HepG2 (cell line): ENCODE measurements around the gene CUL5. TPM values are rescaled to one million over a fixed set of nuclear protein-coding genes. Genes with fewer than 3 reads are reported as not detected.

Source experiments
- AGO2 ChIP-seq: fragments of 200-400 bp; formaldehyde crosslinking; optimal IDR thresholded peaks from 2 replicates; pipeline ENCODE3; 2017; ENCODE audit warnings: mild to moderate bottlenecking, low read depth, low read length, moderate library complexity
- ERF ChIP-seq: IDR thresholded peaks from 2 replicates; pipeline ENCODE4 v1.6.1; 2018; ENCODE audit warnings: missing biosample characterization, missing genetic modification reagents
- FOSL1 ChIP-seq: sonication (generic); formaldehyde crosslinking; IDR thresholded peaks from 2 replicates; pipeline ENCODE4 v1.9.0; 2021; ENCODE audit warnings: missing genetic modification reagents, borderline replicate concordance
- MNT ChIP-seq: fragments of 450-650 bp; IDR thresholded peaks from 2 replicates; pipeline ENCODE4 v1.6.1; 2016
- PREB ChIP-seq: sonication (generic); formaldehyde crosslinking; IDR thresholded peaks from 2 replicates; pipeline ENCODE4 v1.4.0; 2020; ENCODE audit warnings: missing genetic modification reagents
- RBAK ChIP-seq: sonication (generic); formaldehyde crosslinking; IDR thresholded peaks from 2 replicates; pipeline ENCODE4 v1.5.1; 2020; ENCODE audit warnings: mild to moderate bottlenecking, missing genetic modification reagents
- RXRA ChIP-seq: sonication (generic); formaldehyde crosslinking; IDR thresholded peaks from 2 replicates; pipeline ENCODE4 v1.5.1; 2020; ENCODE audit warnings: missing genetic modification reagents
- THAP9 ChIP-seq: sonication (generic); formaldehyde crosslinking; IDR thresholded peaks from 2 replicates; pipeline ENCODE4; 2020; ENCODE audit warnings: missing genetic modification reagents, mild to moderate bottlenecking, borderline replicate concordance
- TMF1 ChIP-seq: sonication (generic); formaldehyde crosslinking; IDR thresholded peaks from 2 replicates; pipeline ENCODE4 v1.8.1; 2022; ENCODE audit warnings: low read depth, missing genetic modification reagents
- ZBTB1 ChIP-seq: sonication (generic); formaldehyde crosslinking; IDR thresholded peaks from 2 replicates; pipeline ENCODE4 v1.4.0; 2020; ENCODE audit warnings: missing genetic modification reagents, borderline replicate concordance
- ZFP90 ChIP-seq: sonication (generic); formaldehyde crosslinking; IDR thresholded peaks from 2 replicates; pipeline ENCODE4 v1.8.0; 2022; ENCODE audit warnings: missing genetic modification reagents, mild to moderate bottlenecking, inconsistent platforms, borderline replicate concordance
- ZMYM4 ChIP-seq: sonication (generic); formaldehyde crosslinking; IDR thresholded peaks from 2 replicates; pipeline ENCODE4 v1.8.1; 2023; ENCODE audit warnings: mild to moderate bottlenecking, missing genetic modification reagents
- ZNF224 ChIP-seq: sonication (generic); formaldehyde crosslinking; IDR thresholded peaks from 2 replicates; pipeline ENCODE4 v1.5.0; 2020; ENCODE audit warnings: mild to moderate bottlenecking, missing genetic modification reagents
- ZNF251 ChIP-seq: sonication (generic); formaldehyde crosslinking; IDR thresholded peaks from 2 replicates; pipeline ENCODE4 v1.9.0; 2021; ENCODE audit warnings: mild to moderate bottlenecking, missing genetic modification reagents
- ZNF33A ChIP-seq: sonication (generic); formaldehyde crosslinking; IDR thresholded peaks from 2 replicates; pipeline ENCODE4 v1.5.1; 2020; ENCODE audit warnings: missing genetic modification reagents, mild to moderate bottlenecking, moderate library complexity, borderline replicate concordance
- ZNF367 ChIP-seq: sonication (generic); formaldehyde crosslinking; IDR thresholded peaks from 2 replicates; pipeline ENCODE4 v1.4.0; 2020; ENCODE audit warnings: missing genetic modification reagents, borderline replicate concordance
- ZNF503 ChIP-seq: sonication (generic); formaldehyde crosslinking; IDR thresholded peaks from 2 replicates; pipeline ENCODE4 v1.4.0; 2020; ENCODE audit warnings: missing genetic modification reagents
- ZNF564 ChIP-seq: sonication (generic); formaldehyde crosslinking; IDR thresholded peaks from 2 replicates; pipeline ENCODE4 v1.8.1; 2023; ENCODE audit warnings: mild to moderate bottlenecking, missing genetic modification reagents
- ZNF660 ChIP-seq: sonication (generic); formaldehyde crosslinking; IDR thresholded peaks from 2 replicates; pipeline ENCODE4 v1.5.1; 2020; ENCODE audit warnings: mild to moderate bottlenecking, low read depth, missing genetic modification reagents, borderline replicate concordance
- ZNF773 ChIP-seq: sonication (generic); formaldehyde crosslinking; IDR thresholded peaks from 2 replicates; pipeline ENCODE4 v1.4.0; 2020; ENCODE audit warnings: missing genetic modification reagents, borderline replicate concordance
- polyA plus RNA-seq, 8 experiments: library from polyadenylated mRNA; depleted of rRNA in 3 of 8; stranded (reverse) in 7 of 8; unstranded in 1 of 8; fragments of >200 nt; fragmentation: Illumina TruSeq in 4 of 8; extraction: Trizol in 4 of 8; gene quantifications; 2 replicates each; pipeline versions ENCODE4 v1.2.1 to v1.2.3, GENCODE V29; 2011 to 2016; ENCODE audit warnings: low read depth in 4 of 8, missing spikeins in 1 of 8, mixed read lengths in 1 of 8; ENCODE audit not compliant: insufficient read depth in 1 of 8
- total RNA-seq, 5 experiments: library from RNA; depleted of rRNA; stranded (reverse); fragments of >200 nt; fragmentation: Illumina TruSeq; extraction: Trizol; gene quantifications; 2 replicates each; pipeline ENCODE4 v1.2.3, GENCODE V29; 2016; ENCODE audit warnings: low read depth in 1 of 5

CUL5 gene
- total and polyA plus RNA-seq, 2 of the 13 experiments (the other 11 are each of a cell fraction or from before 2014, with no cell fraction given): 7.0 to 24.7 TPM

- peak; percentile 48 for TF ChIP-seq ZNF503 (CRISPR knock-in tag)
- 0 out of 2 replicates have a peak, but pooled peaks have one; percentile 73 for TF ChIP-seq ZNF224
- peak; percentile 83 for TF ChIP-seq ERF (CRISPR knock-in tag)
- peak; percentile 94 for TF ChIP-seq ZNF564
- peak; percentile 85 for TF ChIP-seq AGO2
- TF ChIP-seq ZNF33A (CRISPR knock-in tag): no peak
- no peak; the same call in 1 of the 2 replicates for TF ChIP-seq ZNF773 (CRISPR knock-in tag)
- TF ChIP-seq ZFP90 (CRISPR knock-in tag): peak; percentile 37; the same call in 1 of the 2 replicates
- TF ChIP-seq TMF1: peak; percentile 85; the same call in 1 of the 2 replicates
- TF ChIP-seq PREB (CRISPR knock-in tag): no peak
- TF ChIP-seq FOSL1: no peak
- no peak for TF ChIP-seq ZNF251 (CRISPR knock-in tag)
- no peak for TF ChIP-seq ZNF660 (CRISPR knock-in tag)
- TF ChIP-seq THAP9 (CRISPR knock-in tag): no peak
- no peak for TF ChIP-seq RBAK
- TF ChIP-seq ZMYM4 (CRISPR knock-in tag): peak; percentile 94
- no peak for TF ChIP-seq ZNF367
- peak; percentile 50; the same call in 1 of the 2 replicates for TF ChIP-seq MNT
- TF ChIP-seq ZBTB1 (CRISPR knock-in tag): no peak
- TF ChIP-seq RXRA (CRISPR knock-in tag): peak; percentile 62
These were observed 112.8 kb downstream of the CUL5 start, which contains the start of gene ACAT1 (continued) for GRCh38 chr11:108121274-108122155.
